ENCODE results near the gene PPP1R15B.

- TF ChIP-seq POLR2A (IDR thresholded peaks at IDR 0.05): no peak
- no peak for TF ChIP-seq CTCF (IDR thresholded peaks at IDR 0.05)
Observed at GRCh38 chr1:204370176-204370575, 41.4 kb downstream of the PPP1R15B start.

Measured in uterus (tissue), 2 donors.